ENCODE data around the gene KDM2A.

The KDM2A gene

DNA sequence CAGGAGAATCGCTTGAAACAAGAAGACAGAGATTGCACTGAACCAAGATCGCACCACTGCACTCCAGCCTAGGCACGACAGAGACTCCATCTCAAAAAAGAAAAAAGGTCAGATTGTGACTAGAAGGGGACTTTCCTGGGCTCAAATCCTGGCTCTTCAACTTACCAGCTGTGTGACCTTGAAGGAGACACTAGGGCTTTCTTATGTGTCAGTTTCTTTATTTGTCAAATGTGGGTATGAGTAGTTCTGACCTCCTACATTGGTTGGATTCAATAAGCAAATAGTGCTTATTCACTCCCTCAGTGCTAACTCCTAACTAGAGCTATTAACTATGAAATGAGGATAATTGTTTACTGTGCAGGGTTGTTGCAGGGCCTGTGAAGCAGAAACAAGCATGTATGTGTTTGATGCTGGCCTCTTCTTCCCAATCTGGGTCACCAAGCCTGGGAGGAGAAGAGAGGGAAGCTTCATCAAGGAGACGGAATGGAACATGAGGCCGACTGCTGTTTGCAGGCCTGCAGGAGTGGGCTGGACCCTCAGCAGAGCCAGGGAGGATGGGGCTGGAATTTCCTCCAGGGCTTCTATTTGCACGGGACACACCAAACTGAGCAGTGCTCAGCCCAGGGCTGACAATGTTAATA lies 39.9 kb upstream of the KDM2A start:
- Mint-ChIP-seq H3K36me3 (ENCODE audit: low read depth) (no peaks in the 10 kb centered on the region), H3K27ac (no peak overlapping the region), H3K4me3 (no peak overlapping the region), H3K27me3 (ENCODE audit: low read depth) (peaks cover 7% of the 10 kb centered on the region), H3K4me1 (peaks cover 10% of the 10 kb centered on the region), H3K9me3 (no peaks in the 10 kb centered on the region)
- TF ChIP-seq, protein P1, sequence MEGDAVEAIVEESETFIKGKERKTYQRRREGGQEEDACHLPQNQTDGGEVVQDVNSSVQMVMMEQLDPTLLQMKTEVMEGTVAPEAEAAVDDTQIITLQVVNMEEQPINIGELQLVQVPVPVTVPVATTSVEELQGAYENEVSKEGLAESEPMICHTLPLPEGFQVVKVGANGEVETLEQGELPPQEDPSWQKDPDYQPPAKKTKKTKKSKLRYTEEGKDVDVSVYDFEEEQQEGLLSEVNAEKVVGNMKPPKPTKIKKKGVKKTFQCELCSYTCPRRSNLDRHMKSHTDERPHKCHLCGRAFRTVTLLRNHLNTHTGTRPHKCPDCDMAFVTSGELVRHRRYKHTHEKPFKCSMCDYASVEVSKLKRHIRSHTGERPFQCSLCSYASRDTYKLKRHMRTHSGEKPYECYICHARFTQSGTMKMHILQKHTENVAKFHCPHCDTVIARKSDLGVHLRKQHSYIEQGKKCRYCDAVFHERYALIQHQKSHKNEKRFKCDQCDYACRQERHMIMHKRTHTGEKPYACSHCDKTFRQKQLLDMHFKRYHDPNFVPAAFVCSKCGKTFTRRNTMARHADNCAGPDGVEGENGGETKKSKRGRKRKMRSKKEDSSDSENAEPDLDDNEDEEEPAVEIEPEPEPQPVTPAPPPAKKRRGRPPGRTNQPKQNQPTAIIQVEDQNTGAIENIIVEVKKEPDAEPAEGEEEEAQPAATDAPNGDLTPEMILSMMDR (IDR thresholded peaks at IDR 0.05; ENCODE audit: unreplicated experiment in 3 of 3): no peak

DNA sequence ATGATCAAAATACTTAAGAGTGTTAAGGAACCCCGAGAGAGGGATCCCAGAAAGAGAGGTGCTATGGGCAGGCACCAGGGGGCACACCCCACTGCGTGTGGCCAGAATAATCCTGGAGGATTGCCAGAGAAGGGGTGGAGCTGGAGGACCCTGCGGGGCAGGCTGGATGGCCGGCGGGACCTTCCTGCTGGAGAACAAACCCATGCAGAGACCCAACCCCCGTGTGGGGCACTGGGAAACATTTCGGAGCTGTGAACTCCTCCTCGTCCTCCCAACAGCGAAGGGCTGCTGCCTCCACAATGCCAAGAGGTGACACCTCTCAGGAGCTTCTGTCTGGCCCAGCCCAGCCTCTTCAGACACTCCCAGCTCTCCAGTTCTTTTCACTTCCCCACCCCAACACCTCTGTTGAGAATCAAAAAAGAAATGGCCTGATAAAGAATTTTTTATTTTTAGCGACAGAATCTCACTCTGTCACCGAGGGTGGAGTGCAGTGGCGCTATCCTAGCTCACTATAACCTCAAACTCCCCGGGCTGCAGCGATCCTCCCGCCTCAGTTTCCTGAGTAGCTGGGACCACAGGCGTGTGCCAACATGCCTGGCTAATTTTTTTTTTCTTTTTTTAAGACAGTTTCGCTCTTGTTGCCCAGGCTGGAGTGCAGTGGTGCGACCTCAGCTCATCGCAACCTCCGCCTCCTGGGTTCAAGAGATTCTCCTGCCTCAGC lies 36.8 kb upstream of the KDM2A start:
- H3K4me3 Mint-ChIP-seq: no peak overlapping the region
- TF ChIP-seq, protein P1 (IDR thresholded peaks at IDR 0.05; ENCODE audit: unreplicated experiment in 3 of 3): no peak
- H3K4me1 Mint-ChIP-seq: peaks cover 10% of the 10 kb centered on the region
- H3K27ac Mint-ChIP-seq: no peak overlapping the region
- H3K9me3 Mint-ChIP-seq: no peaks in the 10 kb centered on the region
- peaks cover 7% of the 10 kb centered on the region for H3K27me3 Mint-ChIP-seq (ENCODE audit: low read depth)
- H3K36me3 Mint-ChIP-seq (ENCODE audit: low read depth): no peaks in the 10 kb centered on the region

DNA sequence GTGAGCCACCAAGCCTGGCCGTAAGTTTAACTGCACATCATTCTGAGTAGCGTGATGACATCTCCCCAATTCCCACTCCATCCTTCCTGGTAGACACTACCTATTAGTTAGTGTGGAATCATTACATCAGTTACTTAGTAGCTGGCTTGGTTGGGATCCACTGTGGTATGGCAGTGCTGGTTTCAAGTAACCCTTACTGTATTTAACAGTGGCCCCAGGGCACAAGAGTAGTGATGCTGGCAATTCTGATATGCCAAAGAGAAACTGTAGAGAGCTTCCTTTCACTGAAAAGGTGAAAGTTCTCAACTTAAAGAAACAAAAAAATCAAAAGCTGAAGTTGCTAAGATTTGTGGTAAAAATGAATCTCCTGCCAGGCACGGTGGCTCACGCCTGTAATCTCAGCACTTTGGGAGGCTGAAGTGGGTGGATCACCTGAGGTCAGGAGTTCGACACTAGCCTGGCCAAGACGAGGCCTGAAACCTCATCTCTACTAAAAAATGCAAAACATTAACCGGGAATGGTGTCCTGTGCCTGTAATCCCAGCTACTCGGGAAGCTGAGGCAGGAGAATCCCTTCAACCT lies 35.2 kb upstream of the KDM2A start:
- Mint-ChIP-seq H3K9me3 (no peaks in the 10 kb centered on the region), H3K4me1 (peaks cover 10% of the 10 kb centered on the region), H3K36me3 (ENCODE audit: low read depth) (no peaks in the 10 kb centered on the region), H3K27ac (no peak overlapping the region), H3K4me3 (no peak overlapping the region), H3K27me3 (ENCODE audit: low read depth) (peaks cover 7% of the 10 kb centered on the region)
- TF ChIP-seq, protein P1 (IDR thresholded peaks at IDR 0.05; ENCODE audit: unreplicated experiment in 3 of 3): no peak

DNA sequence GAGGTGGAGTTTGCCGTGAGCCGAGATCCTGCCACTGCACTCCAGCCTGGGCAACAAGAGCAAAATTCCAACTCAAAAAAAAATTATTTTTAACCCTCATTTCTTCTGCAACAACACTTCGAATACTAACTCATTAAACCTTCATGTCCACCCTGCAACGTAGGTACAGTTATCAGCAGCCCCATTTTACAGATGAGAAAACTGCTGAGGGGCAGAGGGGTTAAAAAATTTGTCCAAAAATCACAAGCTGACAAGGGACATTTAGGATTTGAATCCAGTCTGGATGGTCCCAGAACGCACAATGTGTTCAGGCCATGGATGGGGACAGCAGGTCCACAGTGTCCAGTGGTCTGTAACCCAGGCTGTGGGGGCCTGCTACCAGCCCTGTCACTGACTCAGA lies 33.4 kb upstream of the KDM2A start:
- H3K27ac Mint-ChIP-seq: no peak overlapping the region
- no peaks in the 10 kb centered on the region for H3K9me3 Mint-ChIP-seq
- H3K36me3 Mint-ChIP-seq (ENCODE audit: low read depth): no peaks in the 10 kb centered on the region
- no peak overlapping the region for H3K4me3 Mint-ChIP-seq
- H3K4me1 Mint-ChIP-seq: peaks cover 5% of the 10 kb centered on the region
- TF ChIP-seq, protein P1 (IDR thresholded peaks at IDR 0.05; ENCODE audit: unreplicated experiment in 3 of 3): no peak
- peaks cover 7% of the 10 kb centered on the region for H3K27me3 Mint-ChIP-seq (ENCODE audit: low read depth)

DNA sequence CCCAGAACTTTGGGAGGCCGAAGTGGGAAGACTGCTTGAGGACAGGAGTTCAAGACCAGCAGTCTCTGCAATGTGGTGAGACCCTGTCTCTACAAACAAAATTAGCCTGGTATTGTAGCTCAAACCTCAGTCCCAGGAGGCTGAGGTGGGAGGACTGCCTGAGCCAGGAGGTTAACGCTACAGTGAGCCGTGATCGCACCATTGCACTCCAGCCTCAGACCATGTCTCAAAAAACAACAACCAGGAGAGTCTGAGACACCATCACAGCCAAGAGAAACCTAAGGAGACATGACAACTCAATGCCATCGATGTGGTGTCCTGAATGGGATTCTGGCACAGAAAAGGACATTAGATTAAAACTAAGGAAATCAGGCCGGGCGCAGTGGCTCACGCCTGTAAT lies 28.3 kb upstream of the KDM2A start:
- Mint-ChIP-seq H3K36me3 (ENCODE audit: low read depth) (no peaks in the 10 kb centered on the region), H3K27me3 (ENCODE audit: low read depth) (no peaks in the 10 kb centered on the region), H3K27ac (no peak overlapping the region), H3K4me3 (no peak overlapping the region), H3K9me3 (no peaks in the 10 kb centered on the region), H3K4me1 (no peaks in the 10 kb centered on the region)
- TF ChIP-seq, protein P1 (IDR thresholded peaks at IDR 0.05; ENCODE audit: unreplicated experiment in 3 of 3): no peak

DNA sequence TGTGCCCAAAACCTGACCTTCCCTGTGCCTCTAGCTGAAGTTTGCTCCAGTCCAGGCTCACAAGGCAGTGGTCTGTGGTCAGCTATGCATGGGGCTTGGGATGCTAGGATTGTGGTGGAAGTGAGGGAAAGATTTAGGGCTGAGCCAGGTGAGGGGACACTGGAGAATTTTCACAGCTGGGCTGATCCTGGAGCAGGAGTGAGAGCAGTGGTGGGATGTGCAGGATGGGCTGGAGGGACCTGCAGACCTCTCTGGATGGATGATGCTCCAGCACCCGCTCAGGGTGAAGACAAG lies 23.9 kb upstream of the KDM2A start:
- Mint-ChIP-seq H3K36me3 (ENCODE audit: low read depth) (no peaks in the 10 kb centered on the region), H3K9me3 (no peaks in the 10 kb centered on the region)

More for the DNA sequence above, 23.9 kb upstream of the KDM2A start:
- Mint-ChIP-seq H3K4me1 (peaks cover 10% of the 10 kb centered on the region), H3K4me3 (no peak overlapping the region), H3K27me3 (ENCODE audit: low read depth) (no peaks in the 10 kb centered on the region), H3K27ac (no peak overlapping the region)
- TF ChIP-seq, protein P1 (IDR thresholded peaks at IDR 0.05; ENCODE audit: unreplicated experiment in 3 of 3): no peak

All from nephron (organoid).